Astrocyte of the spinal cord (primary cell): ENCODE data around the gene PMEL.
"Not testable (repeated sequence)": the region's sequence is repeated elsewhere in the genome, so short reads cannot be mapped to it uniquely, and the experiment has no call there.

ENCODE experiments used
- DNase-seq: peaks from one replicate; pipeline ENCODE4 v3.0.0; 2011; ENCODE audit warnings: low read depth, low spot score
- H3K4me3 ChIP-seq: 2 replicates; pipeline ENCODE4 v1.5.1; 2011; ENCODE audit warnings: low read depth, mild to moderate bottlenecking, low read length, moderate library complexity
- in situ Hi-C: cut with HindIII; loops from 2 replicates; pipeline ENCODE4 v1.10.0; 2017; ENCODE audit warnings: low sequenced_read_pairs
- TF ChIP-seq, protein P1 (sequence below): IDR thresholded peaks from 2 replicates; pipeline ENCODE4 v1.5.1; 2012; ENCODE audit warnings: low read depth, mild to moderate bottlenecking, low read length, inconsistent platforms

The PMEL gene

DNA sequence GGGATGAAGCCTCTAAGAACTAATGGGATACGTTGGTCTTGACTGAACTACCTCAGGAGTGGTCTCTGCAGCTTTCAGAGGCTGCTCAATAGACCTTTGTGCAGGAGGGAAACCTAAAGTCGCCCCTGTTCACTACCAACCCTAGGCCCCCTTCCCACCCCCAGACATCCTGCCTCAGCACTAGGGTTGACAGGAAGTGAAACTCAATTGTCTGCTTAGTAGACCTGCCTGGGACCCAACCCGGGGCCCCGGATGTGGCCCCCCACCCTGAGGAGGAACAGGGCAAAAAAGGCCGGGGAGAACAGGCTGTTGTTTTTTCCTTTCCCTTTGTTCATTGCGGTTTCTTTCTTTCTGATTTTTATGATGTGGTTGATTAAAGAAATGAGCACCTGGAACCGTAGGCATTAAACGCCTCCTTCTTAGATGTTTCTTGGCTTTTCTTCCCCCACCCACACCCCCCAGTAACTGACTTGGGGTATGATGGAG lies 36.5 kb downstream of the PMEL start:
- TF ChIP-seq, protein P1, sequence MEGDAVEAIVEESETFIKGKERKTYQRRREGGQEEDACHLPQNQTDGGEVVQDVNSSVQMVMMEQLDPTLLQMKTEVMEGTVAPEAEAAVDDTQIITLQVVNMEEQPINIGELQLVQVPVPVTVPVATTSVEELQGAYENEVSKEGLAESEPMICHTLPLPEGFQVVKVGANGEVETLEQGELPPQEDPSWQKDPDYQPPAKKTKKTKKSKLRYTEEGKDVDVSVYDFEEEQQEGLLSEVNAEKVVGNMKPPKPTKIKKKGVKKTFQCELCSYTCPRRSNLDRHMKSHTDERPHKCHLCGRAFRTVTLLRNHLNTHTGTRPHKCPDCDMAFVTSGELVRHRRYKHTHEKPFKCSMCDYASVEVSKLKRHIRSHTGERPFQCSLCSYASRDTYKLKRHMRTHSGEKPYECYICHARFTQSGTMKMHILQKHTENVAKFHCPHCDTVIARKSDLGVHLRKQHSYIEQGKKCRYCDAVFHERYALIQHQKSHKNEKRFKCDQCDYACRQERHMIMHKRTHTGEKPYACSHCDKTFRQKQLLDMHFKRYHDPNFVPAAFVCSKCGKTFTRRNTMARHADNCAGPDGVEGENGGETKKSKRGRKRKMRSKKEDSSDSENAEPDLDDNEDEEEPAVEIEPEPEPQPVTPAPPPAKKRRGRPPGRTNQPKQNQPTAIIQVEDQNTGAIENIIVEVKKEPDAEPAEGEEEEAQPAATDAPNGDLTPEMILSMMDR = no peak
- in situ Hi-C loops = no loop called here
- no peak overlapping the region for H3K4me3 ChIP-seq
- no peak for DNase-seq

DNA sequence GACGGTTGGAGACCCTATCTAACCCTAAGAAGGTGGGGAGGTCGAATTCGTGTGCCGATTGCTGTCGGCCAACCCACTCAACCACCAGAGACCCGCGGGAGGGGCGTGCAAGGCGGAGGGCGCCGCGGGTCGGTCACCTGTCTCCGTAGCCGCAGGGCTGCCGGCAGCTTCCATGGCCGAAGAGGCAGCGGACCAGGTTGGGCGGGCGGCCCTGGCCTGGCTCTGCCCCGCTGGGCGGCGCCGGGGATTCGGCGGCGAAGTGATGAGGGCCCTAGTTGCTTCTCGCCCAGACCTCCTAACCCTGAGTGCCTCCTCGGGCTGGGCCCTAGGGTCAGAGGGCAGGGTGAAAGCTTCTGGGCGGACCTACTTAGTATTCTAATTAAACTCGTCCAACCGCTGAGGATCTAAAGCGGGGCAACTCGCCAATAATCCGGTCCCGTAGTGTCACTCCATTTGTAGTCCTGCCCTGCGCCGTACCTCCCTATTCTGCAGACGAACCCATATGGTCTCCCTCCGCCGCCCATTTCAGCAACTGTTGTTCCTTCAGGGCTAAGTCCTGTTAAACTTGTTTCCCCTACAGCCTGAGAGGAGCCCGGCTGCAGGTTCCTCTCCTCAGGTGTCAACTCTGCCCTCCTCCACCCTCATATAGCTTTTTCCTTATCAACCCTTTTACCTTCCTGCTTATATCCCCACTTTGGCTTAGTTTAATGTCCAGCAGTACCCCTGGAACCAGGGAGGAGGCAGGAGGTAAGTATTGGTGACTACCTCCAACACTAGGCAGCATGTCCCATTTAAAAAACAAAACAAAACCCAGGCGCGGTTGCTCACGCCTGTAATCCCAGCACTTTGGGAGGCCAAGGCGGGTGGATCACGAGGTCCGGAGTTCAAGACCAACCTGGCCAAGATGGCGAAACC lies 38.0 kb downstream of the PMEL start, which contains the start of gene PYM1:
Gene PYM1 (minus strand): TSS at position 307 of the 915 bp plus-strand sequence. CDS start 133 bp downstream, at position 174.
- TF ChIP-seq, protein P1 = no peak
- peak within 1 kb of the TSS; percentile 89 for H3K4me3 ChIP-seq
- in situ Hi-C loops = no loop called here
- peak; percentile 57 for DNase-seq

DNA sequence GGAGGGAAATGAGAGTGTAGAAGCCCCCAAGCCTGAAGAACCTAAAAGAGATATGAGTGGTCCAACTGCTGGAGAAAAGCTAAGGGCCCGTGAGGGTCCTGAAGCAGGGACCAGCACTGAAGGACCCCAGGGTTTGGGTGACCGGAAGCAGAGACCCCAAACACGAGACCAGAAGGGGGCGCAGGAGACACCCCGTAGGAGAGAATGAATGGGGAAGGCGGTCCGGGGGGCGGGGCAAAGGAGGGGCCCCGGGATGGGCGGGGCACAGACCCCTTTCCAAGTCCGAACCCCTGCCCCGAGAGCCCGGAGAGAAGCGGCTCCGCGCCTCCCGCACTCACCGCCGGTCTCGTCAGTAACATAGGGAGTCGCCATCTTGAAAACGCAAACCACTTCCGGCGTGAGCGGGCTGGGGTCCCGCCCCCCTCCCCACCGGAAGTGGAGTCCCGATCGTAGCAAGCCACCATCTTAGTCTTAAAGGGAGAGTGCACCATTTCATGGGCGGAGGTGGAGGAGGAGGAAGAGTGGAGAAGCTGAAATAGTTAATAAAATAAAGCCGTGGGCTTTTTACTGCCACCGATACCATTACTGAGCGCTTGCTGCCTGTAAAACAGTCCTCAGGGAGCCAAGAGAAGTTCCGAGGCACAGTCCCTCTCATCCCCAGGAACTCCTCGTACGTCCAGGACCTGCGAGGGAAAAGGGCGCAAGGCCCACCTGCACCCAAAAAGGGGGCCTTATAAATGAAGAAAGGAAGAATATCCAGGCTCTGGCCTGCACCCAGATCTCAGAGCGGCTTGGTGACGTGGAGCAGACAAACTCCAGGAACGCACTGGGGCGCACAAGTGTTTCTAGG lies 38.9 kb downstream of the PMEL start:
- peak; percentile 97 for DNase-seq
- in situ Hi-C loops = no loop called here
- peak overlapping the region; percentile 89 for H3K4me3 ChIP-seq
- TF ChIP-seq, protein P1 = peak; percentile 82

DNA sequence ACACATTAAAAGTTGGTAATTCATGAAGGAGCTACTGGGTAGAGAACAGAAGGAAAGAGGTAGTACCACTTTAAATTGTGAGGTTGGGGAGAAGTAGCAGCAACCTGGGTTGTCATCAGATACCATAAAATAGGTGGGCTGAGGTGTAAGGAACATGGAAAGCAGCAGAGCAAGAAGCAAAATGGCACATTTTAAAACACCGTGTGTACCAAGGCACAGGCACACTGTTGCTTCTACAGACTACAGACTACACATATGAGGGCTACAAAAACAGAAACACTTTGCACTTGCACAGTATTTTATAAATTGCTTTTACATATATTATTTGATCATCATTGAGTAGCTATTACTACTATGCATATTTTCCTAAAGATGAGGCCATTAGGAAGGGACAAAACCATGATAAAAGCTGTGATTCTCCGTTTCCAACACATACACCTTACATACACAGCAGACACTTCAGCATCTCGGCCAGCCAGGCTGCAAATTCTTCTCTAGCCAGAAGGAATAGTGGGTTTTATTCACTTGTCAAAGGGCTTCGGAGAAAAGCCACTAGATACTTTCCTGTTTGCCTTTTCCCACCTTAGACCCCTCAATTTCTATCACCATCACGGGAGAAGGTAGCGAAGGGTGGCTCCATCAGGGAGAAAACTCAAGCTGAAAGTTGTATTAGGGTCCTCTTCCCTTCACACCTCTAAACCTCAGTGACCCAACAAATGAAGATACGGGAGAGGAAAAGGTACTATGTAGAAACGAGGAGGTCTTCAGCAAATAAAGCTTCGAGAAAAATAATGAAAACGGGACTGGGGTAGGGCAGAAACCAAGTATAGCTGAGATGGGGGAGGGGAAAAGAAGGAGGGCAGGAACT lies 39.7 kb downstream of the PMEL start:
- TF ChIP-seq, protein P1 = no peak
- no peak for DNase-seq
- peak overlapping the region; percentile 89 for H3K4me3 ChIP-seq
- in situ Hi-C loops = no loop called here

DNA sequence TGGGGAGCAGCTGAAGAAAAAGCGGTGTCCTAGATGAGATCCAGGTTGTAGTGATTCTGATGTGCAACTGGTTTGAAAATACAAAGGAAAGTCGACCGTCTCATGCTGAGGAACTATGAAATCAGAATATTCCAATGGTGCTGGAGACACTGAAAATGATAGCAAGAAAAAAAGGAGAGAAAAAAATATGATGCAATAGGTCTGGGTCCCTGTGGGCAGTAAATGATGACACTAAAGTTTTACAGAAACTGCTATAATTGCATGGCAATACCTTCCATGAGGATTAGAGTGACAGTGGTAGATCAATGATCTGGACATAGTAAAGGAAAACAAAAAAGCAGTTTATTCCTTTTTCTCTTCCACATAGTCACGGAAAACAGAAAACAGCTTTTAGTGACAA lies 40.5 kb downstream of the PMEL start:
- in situ Hi-C loops = no loop called here
- DNase-seq = no peak
- no peak overlapping the region for H3K4me3 ChIP-seq
- TF ChIP-seq, protein P1 = no peak

DNA sequence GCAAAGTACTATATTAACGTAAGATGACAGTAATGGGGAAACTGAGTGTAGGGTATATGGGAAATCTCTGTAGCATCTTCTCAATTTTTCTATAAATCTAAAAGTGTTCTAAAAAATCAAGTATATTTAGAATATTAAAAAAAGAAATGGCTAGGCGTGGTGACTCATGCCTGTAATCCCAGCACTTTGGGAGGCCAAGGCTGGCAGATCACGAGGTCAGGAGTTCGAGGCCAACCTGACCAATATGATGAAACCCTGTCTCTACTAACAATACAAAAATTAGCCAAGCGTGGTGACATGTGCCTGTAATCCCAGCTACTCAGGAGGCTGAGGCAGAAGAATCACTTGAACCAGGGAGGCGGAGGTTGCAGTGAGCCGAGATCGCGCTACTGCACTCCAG lies 42.2 kb downstream of the PMEL start:
- in situ Hi-C loops, H3K4me3 ChIP-seq, DNase-seq: not testable (repeated sequence)
